WTC11 (cell line): ENCODE results near the gene UGT1A9. TPM values are rescaled to one million over a fixed set of nuclear protein-coding genes. Genes with fewer than 3 reads are reported as not detected.

Experiments used
- ATAC-seq: fragments of 200-7000 bp; cut with Tn5 transposase; 2 replicates; pipeline ENCODE4 v1.10.0; 2021; ENCODE audit warnings: mild to moderate bottlenecking, moderate library complexity
- CTCF ChIA-PET: fragments of 300-600 bp; sonication (Branson Sonifier 250); formaldehyde crosslinking; loops from one replicate; lab custom pipeline; 2021; ENCODE audit warnings: antibody characterized with exemption; lab: Charles Lee
- POLR2A ChIA-PET: fragments of 350-600 bp; sonication (Branson Sonifier 250); formaldehyde crosslinking; loops from one replicate; lab custom pipeline; 2021; ENCODE audit warnings: antibody characterized with exemption; lab: Charles Lee
- DNase-seq: peaks from one replicate; pipeline ENCODE4 v3.0.0; 2021; ENCODE audit warnings: low spot score
- H3K27ac Mint-ChIP-seq: 2 replicates; pipeline ENCODE4 v1.8.0; 2021; ENCODE audit warnings: mixed read lengths
- H3K27me3 Mint-ChIP-seq: 2 replicates; pipeline ENCODE4 v1.8.0; 2021; ENCODE audit warnings: low read depth, mild to moderate bottlenecking, moderate library complexity, mixed read lengths
- H3K36me3 Mint-ChIP-seq: 2 replicates; pipeline ENCODE4 v1.8.0; 2021; ENCODE audit warnings: mixed read lengths
- H3K4me1 Mint-ChIP-seq: 2 replicates; pipeline ENCODE4 v1.8.0; 2022; ENCODE audit warnings: mixed read lengths
- H3K4me3 Mint-ChIP-seq: 2 replicates; pipeline ENCODE4 v1.8.0; 2021; ENCODE audit warnings: mild to moderate bottlenecking, moderate library complexity, mixed read lengths
- H3K9me3 Mint-ChIP-seq: 2 replicates; pipeline ENCODE4 v1.8.0; 2021; ENCODE audit warnings: mixed read lengths
- ATF3 ChIP-seq: sonication (generic); formaldehyde crosslinking; conservative IDR thresholded peaks from 2 replicates; pipeline ENCODE4 v1.8.1; 2022; ENCODE audit warnings: mild to moderate bottlenecking, missing genetic modification reagents
- CDX4 ChIP-seq: fragments of 250-450 bp; sonication (Bioruptor Pico); IDR thresholded peaks from 2 replicates; pipeline ENCODE4 v1.9.0; 2021; ENCODE audit warnings: moderate library complexity, mild to moderate bottlenecking, inconsistent platforms, borderline replicate concordance
- ESRRA ChIP-seq: sonication (generic); formaldehyde crosslinking; IDR thresholded peaks from 2 replicates; pipeline ENCODE4 v1.8.1; 2022; ENCODE audit warnings: mild to moderate bottlenecking, missing genetic modification reagents, borderline replicate concordance
- FOXJ3 ChIP-seq: sonication (generic); formaldehyde crosslinking; IDR thresholded peaks from 2 replicates; pipeline ENCODE4 v1.9.0; 2021; ENCODE audit warnings: missing genetic modification reagents, mild to moderate bottlenecking, borderline replicate concordance
- HMGXB4 ChIP-seq: sonication (generic); formaldehyde crosslinking; IDR thresholded peaks from 2 replicates; pipeline ENCODE4 v1.8.1; 2023; ENCODE audit warnings: mild to moderate bottlenecking, moderate library complexity, missing genetic modification reagents
- NFYB ChIP-seq: sonication (generic); formaldehyde crosslinking; conservative IDR thresholded peaks from 2 replicates; pipeline ENCODE4 v1.8.0; 2022; ENCODE audit warnings: low read depth, missing genetic modification reagents
- STAT6 ChIP-seq: sonication (generic); formaldehyde crosslinking; conservative IDR thresholded peaks from 2 replicates; pipeline ENCODE4 v1.8.1; 2023; ENCODE audit warnings: mild to moderate bottlenecking, low read depth, missing genetic modification reagents, moderate library complexity
- USF2 ChIP-seq: sonication (generic); formaldehyde crosslinking; IDR thresholded peaks from 2 replicates; pipeline ENCODE4 v1.8.1; 2023; ENCODE audit warnings: mild to moderate bottlenecking, missing genetic modification reagents, moderate library complexity
- ZBTB43 ChIP-seq: sonication (generic); formaldehyde crosslinking; IDR thresholded peaks from 2 replicates; pipeline ENCODE4 v1.8.1; 2023; ENCODE audit warnings: mild to moderate bottlenecking, missing genetic modification reagents
- ZNF138 ChIP-seq: sonication (generic); formaldehyde crosslinking; conservative IDR thresholded peaks from 2 replicates; pipeline ENCODE4 v1.8.1; 2022; ENCODE audit warnings: mild to moderate bottlenecking, moderate library complexity, missing genetic modification reagents
- ZNF416 ChIP-seq: fragments of 250-450 bp; sonication (Bioruptor Pico); IDR thresholded peaks from 2 replicates; pipeline ENCODE4 v1.9.0; 2021; ENCODE audit warnings: mild to moderate bottlenecking, inconsistent platforms
- ZNF423 ChIP-seq: fragments of 250-450 bp; sonication (Bioruptor Pico); IDR thresholded peaks from 2 replicates; pipeline ENCODE4 v2.1.2; 2022; ENCODE audit warnings: mild to moderate bottlenecking, moderate library complexity
- ZNF425 ChIP-seq: fragments of 250-450 bp; sonication (Bioruptor Pico); conservative IDR thresholded peaks from 2 replicates; pipeline ENCODE4 v1.9.0; 2021; ENCODE audit warnings: mild to moderate bottlenecking
- total RNA-seq: library from RNA; stranded (reverse); gene quantifications from 3 replicates; pipeline ENCODE4 v1.2.3, GENCODE V29; 2021

The UGT1A9 gene
- total RNA-seq, 1 experiment from 2014 or later, result not detected

GRCh38 chr2:233711312-233712008 lies 39.8 kb downstream of the UGT1A9 start (continued):
- no peak for TF ChIP-seq ZBTB43 (CRISPR knock-in tag)
- peak; percentile 88 for TF ChIP-seq ZNF423 (CRISPR knock-in tag)
- TF ChIP-seq ZNF138 (CRISPR knock-in tag), result no peak
- no peak for TF ChIP-seq NFYB (CRISPR knock-in tag)
- no peak for TF ChIP-seq HMGXB4
- TF ChIP-seq, all 79 proteins: peak for 2

GRCh38 chr2:233712611-233713261 lies 41.0 kb downstream of the UGT1A9 start, which contains the start of gene UGT1A5:
Gene UGT1A5, plus strand, starts transcription at chr2:233712907. Its CDS starts 85 bp downstream, at chr2:233712992.
- H3K9me3 Mint-ChIP-seq, result peaks cover 6% of the 10 kb centered on the region
- no peak within 1 kb of the TSS for H3K27ac Mint-ChIP-seq
- DNase-seq (no peak), ATAC-seq (no peak)
- POLR2A ChIA-PET, result no interaction called here
- TF ChIP-seq ZNF425 (no peak), ATF3 (CRISPR knock-in tag) (no peak), NFYB (CRISPR knock-in tag) (no peak), STAT6 (CRISPR knock-in tag) (no peak), ZNF416 (CRISPR knock-in tag) (no peak), ESRRA (no peak), USF2 (CRISPR knock-in tag) (no peak), FOXJ3 (CRISPR knock-in tag) (no peak), CDX4 (CRISPR knock-in tag) (no peak)
- H3K4me3 Mint-ChIP-seq, result no peak within 1 kb of the TSS
- H3K27me3 Mint-ChIP-seq, result no peaks in the 10 kb centered on the region
- peaks cover 4% of the 10 kb centered on the region; the same call in 1 of the 2 replicates for H3K4me1 Mint-ChIP-seq
- CTCF ChIA-PET, result interaction anchor here (1.7 to 3.2 kb wide), 4 partner anchors 13 to 264 kb away, joined by 4 to 19 read pairs (median 12); no protein-coding TSS in a partner anchor
- H3K36me3 Mint-ChIP-seq, result no peaks in the 10 kb centered on the region
